NCI-H774 (cell line): ENCODE data around the gene PI4KA.
"Not testable (repeated sequence)": the region's sequence is repeated elsewhere in the genome, so short reads cannot be mapped to it uniquely, and the experiment has no call there.

Experiments used
- DNase-seq: peaks from one replicate; lab custom pipeline; 2025; lab: John Stamatoyannopoulos, UW

The PI4KA gene

GRCh38 chr22:20721409-20722218 lies 137.0 kb downstream of the PI4KA start:
- no peak for DNase-seq

GRCh38 chr22:20720692-20721408 lies 137.8 kb downstream of the PI4KA start:
- DNase-seq: no peak

- peak; percentile 21 for DNase-seq
Observed at GRCh38 chr22:20718727-20719126, 139.9 kb downstream of the PI4KA start.

- not testable (repeated sequence) for DNase-seq
Observed at GRCh38 chr22:20717981-20718380, 140.6 kb downstream of the PI4KA start.

GRCh38 chr22:20717213-20717866 lies 141.3 kb downstream of the PI4KA start:
- not testable (repeated sequence) for DNase-seq

GRCh38 chr22:20713116-20713515 lies 145.5 kb downstream of the PI4KA start:
- not testable (repeated sequence) for DNase-seq

- DNase-seq: not testable (repeated sequence)
Observed at GRCh38 chr22:20709966-20710365, 148.6 kb downstream of the PI4KA start.

GRCh38 chr22:20707549-20708118 lies 151.0 kb downstream of the PI4KA start:
- DNase-seq: not testable (repeated sequence)

- DNase-seq: not testable (repeated sequence)
Observed at GRCh38 chr22:20703816-20704609, 154.6 kb downstream of the PI4KA start.

- not testable (repeated sequence) for DNase-seq
Observed at GRCh38 chr22:20703414-20703806, 155.2 kb downstream of the PI4KA start.

- peak; percentile 65 for DNase-seq
Observed at GRCh38 chr22:20702546-20703413, 155.8 kb downstream of the PI4KA start.

- DNase-seq: not testable (repeated sequence)
Observed at GRCh38 chr22:20702175-20702545, 156.5 kb downstream of the PI4KA start.

GRCh38 chr22:20701680-20702136 lies 156.9 kb downstream of the PI4KA start:
- not testable (repeated sequence) for DNase-seq

GRCh38 chr22:20700347-20700746 lies 158.3 kb downstream of the PI4KA start:
- not testable (repeated sequence) for DNase-seq

GRCh38 chr22:20699856-20700255 lies 158.8 kb downstream of the PI4KA start:
- DNase-seq: not testable (repeated sequence)

GRCh38 chr22:20697481-20698113 lies 161.0 kb downstream of the PI4KA start:
- DNase-seq: peak; percentile 20

GRCh38 chr22:20696056-20696455 lies 162.6 kb downstream of the PI4KA start:
- not testable (repeated sequence) for DNase-seq

- not testable (repeated sequence) for DNase-seq
Observed at GRCh38 chr22:20695205-20695604, 163.4 kb downstream of the PI4KA start.

GRCh38 chr22:20694256-20694655 lies 164.4 kb downstream of the PI4KA start:
- DNase-seq: not testable (repeated sequence)

GRCh38 chr22:20692926-20693325 lies 165.7 kb downstream of the PI4KA start:
- not testable (repeated sequence) for DNase-seq
